ENCODE data around the gene TUBE1.
A peak's percentile ranks its signal among the peaks of the same experiment; 100 is the strongest.

The TUBE1 gene

GRCh38 chr6:112033791-112034615 is 53.3 kb downstream of the TUBE1 start:
- DNase-seq: no peak

GRCh38 chr6:112032728-112033127 is 54.6 kb downstream of the TUBE1 start:
- no peak for DNase-seq

DNA sequence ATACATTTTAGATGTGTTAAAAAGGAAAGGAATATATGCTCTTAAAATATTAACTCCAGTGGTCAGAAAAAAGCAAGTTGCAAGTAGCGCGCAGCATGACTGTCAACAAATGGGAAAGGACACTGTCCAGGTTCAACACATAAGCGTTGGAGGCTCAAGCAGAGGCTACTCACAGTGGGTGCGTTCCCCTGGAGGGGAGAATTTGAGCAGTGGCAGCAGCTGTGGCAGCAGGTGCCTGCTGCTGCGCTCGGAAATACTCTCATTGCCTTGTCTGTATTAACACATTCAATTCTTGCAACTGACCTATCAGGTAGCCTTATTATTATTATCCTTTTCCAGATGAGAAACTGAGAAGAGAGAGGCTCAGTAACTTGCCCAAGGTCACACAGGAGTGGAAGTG is 55.3 kb downstream of the TUBE1 start:
- no peak for DNase-seq

GRCh38 chr6:112030961-112031660 is 56.2 kb downstream of the TUBE1 start:
- DNase-seq: no peak

DNA sequence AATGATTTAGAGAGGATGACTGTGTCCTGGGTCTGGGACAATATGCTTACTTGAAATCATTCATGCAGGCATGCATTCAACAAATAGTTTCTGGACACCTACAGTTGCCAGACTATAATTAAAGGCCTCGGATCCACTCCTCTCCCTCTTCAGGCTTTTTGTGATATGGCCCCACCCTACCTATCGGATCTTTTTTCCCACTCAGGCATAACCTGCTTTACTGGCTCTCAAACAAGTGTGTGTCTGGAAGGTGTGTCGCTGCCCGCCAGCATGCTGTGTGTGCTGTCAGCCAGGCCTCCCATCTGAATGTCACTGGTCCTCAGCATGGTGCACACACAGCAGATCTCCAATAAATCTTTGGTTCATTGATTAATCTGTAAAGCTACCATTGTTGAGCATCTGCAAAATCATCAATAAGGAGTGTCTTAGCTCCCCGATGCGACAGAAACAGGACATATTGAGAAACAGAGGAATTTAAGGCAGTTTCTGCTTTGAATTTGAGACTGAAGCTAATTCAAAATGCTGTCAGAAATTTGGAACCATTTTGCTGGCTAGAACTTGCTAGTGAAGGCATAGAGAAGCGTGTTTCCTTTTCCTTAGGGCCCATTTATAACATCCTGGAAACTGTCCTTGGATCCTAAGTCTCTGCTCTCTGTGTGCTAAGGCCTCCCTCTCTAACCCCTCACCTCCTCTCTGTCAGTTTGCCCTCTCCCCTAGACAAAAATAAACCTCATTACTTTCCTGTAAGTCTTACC is 56.9 kb downstream of the TUBE1 start:
- DNase-seq: no peak

GRCh38 chr6:112029045-112029822 is 58.0 kb downstream of the TUBE1 start:
- peak; percentile 78 for DNase-seq

DNA sequence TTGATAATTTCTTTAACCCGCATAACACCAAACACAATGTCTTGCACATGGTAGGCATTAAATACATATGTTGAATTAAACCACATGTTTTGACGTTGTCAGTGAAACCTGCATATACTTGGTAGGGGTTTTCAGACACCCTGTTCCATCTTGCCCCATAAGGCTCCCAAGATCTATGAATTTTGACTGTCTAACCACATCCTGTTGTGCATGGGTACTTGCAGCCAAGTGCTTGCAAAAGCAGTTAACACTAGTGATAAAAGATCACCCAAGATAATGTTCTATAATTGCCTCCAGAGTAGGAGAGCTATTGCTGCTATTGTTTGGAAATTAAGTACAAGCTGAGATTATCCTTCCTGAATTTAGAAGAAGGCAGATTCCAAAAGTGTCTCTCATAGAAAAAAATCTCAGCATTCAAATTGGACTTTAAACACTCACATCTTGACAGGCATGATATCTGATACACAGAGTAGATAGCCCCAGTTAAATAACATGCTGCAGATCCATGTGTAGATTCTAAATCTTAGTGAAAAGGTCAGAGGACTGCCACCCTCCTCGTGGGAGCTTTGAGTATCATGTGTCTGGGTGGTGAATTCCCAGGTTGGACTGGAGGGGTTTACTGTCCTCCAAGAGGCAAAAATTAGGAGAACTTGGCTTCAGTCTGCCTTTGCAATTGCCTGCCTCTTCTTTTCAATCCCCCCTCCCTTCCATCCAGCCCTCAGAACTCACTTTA is 59.2 kb downstream of the TUBE1 start:
- DNase-seq: peak; percentile 82

DNA sequence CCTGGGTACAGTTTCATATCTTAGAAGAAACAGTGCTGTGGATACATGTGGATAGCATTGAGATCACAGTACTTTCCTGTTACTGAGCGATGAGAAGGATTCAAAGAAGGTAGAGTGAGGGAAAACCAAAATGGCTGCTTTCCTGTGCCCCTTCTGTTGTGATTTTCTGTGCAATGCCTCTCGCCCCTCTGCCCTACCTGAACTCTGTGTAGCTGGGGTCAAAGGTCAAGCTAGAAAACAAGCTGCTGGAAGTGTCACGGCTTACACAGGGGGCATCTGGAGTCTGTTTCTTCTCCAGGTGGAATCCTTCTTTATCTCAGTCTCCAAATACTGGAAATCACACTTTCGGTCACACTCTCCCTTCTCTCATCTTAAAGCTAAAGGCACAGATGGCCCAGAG is 60.3 kb downstream of the TUBE1 start:
- DNase-seq: no peak

DNA sequence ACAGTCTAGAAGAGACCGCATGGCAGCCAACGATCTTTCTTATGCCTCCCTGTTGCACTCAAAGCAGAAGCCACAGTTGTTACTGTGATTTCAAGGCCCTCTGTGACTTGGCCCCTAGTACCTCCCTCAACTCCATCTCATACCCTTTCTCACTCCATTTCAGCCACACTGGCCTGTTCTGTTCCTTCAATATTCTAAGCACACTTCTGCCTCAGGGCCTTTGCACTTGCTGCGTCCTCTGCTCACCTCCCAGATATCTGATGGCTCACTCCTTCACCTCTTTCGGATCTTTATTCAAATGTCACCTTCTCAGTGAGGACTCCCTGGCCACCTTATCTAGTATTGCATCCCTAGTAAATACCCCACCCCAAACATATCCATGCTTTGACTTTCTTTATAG is 62.8 kb downstream of the TUBE1 start:
- no peak for DNase-seq

DNA sequence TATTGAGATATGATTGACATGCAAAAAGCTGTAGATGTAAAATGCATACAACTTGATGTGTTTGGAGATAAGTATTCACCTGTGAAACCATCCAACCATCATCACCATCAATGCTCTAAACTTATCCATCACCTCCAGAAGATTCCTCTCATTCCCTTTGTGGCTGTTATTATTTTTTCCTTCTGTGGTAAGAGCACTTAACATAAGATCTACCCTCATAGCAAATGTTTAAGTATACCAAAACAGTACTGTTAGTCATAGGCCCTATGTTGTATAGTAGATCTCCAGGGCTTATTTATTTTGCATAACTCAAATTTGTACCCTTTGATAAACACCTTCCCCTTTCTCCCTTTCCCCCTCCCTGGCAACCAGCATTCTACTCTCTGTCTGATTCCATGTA is 64.5 kb downstream of the TUBE1 start:
- no peak for DNase-seq

DNA sequence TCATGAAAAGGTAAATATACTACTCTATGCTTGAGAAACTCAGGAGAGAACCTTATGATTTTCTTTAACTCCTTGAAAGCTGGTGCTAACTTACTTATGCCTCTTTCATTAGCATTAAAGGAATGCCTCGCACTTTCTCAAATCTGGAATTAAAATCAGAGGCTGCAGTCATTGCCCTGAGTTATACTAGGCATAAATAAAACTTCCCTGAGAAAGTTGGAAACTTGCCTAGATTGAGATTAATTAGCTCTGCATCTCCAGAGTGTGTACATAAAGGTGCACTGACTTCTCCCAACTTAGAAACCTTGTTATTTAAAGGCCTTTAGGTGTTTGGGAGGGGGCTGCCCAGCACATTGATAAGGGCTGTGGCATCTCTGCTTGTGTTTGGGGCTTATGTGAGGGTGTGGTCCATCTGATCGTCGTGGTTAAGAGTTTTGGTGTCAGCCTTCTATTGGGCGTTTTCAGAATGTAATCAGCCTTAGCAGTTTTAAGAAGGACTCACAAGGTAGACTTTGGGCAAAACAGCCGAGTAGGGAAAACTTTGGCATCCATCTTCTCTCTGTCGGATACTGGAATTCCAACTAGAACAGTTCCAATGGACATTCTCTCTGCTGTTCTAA is 65.5 kb downstream of the TUBE1 start:
- DNase-seq: no peak

Measured in activated CD4-positive, alpha-beta T cell treated with anti-CD3 and anti-CD28 coated beads, Interleukin-2, amount 50 U/mL, for 16 hours (primary cell).